NCI-H526 (cell line): ENCODE measurements around the gene TMF1.

Experiments used
- DNase-seq, 2 experiments: peaks; one replicate each; lab custom pipeline; 2025; lab: John Stamatoyannopoulos, UW

TMF1 gene

DNA sequence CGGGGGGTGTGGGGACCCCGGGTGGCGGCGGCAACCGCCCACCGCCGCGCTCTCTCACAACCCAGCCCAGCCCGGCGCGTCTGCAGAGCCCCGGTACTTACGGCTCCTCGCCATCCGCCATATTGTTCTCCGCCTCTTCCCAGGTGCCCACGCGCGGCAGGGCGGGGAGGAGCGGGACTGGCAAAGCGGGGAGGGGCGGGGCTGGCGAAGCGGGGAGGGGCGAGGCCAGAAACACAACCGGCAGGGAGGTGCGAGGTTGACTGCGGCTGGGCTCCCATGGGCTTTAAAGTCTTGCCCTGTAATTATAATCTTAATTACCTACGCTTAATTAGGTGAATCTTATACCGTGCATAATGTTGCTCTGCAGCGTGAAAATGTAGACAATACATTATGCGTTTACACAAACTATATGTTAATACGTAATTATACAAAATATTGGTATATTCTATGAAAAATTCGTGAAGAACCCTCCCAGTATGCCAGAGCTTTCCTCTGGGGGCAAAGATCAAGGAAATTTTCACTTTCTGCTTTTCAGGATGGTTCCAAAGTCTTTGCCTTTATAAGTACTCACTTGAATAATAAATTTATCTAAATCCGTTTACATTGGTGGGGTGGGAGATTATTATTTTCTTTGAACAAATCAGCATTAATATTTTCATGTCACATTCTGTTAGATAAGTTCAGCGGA lies 28.2 kb upstream of the TMF1 start, which contains the start of gene UBA3:
Gene UBA3, minus strand, starts transcription at position 133 of the 688 bp plus-strand sequence. Its CDS starts 12 bp downstream, at position 121.
- DNase-seq, result peak; percentile 46 to 92

DNA sequence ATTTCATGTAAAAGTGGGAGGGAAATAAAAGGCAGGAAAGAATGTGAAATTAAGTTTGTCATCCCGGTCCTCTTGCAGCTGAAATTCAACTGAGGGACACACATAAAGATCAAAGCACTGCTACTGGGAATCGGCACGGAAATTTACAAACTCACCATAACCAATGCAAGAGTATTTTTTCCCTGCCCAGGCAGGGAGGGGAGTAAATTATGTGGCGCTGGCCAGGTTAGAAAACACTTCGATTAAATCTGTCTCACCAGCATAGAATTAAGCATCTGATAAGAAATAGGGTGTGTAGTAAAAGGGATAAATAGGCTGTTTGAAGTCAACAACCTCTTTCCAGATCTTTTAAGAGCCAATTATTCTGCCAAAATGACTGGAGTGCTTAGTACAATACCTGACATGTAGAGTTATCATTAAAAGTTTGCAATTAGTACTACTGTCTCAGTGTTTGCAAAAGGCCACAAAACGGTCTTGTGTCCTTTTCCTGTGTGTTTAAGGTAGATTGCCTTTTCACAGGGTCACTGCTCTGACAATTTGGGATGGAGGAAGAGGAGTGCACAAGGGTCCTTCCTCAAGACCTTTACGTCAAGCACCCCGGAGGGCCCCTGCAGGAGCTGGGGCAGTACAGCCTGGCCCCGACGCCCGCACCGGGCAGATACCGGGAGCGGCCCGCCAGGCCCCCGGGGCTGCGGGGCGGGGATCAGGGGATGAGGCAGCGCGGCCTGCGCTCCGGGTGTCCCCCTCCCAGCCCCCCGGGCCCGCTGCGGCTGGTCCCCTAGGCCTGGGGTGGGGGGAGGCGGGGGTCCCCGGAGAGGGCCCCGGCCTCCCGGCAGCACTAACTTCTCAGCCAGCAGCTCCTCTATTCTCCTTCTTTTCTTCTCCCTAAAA lies 27.4 kb upstream of the TMF1 start:
- DNase-seq, result peak in 1 of 2 experiments; percentile 29

DNA sequence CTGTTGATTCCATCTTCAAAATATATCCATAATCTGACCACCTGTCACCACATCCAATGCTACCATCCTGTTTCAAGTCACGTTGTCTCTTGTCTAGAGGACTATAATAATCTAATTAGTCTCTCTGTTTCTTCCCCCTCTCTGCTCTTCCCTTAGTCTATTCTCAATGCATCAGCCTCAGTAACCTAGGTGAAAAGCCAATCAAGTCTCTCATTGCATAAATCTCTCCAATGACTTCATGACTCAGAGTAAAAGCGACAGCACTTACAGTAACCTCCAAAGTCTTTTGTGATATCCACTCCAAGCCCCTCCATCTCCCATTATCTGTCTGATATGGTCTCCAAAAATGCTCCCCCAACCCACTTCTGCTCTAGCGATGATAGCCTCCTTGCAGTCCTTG lies 20.8 kb upstream of the TMF1 start:
- no peak for DNase-seq

DNA sequence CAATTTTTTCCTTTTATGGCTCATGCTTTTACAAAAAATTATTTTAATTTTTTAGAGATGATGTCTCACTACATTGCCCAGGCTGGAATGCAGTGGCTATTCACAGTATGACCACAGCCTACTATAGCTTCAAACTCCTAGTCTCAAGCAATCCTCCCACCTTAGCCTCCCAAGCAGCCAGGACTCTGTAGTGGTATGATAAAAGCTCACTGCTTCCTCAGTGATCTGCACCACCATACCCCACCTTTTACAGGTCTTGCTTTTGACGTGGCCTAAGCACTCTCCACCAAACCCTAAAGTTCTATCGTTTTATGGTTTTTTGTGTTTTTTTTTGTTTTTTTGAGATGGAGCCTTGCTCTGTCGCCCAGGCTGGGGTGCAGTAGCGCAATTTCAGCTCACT lies 14.0 kb upstream of the TMF1 start:
- DNase-seq, result no peak

GRCh38 chr3:69065318-69065964 lies 13.3 kb upstream of the TMF1 start:
- DNase-seq, result no peak

DNA sequence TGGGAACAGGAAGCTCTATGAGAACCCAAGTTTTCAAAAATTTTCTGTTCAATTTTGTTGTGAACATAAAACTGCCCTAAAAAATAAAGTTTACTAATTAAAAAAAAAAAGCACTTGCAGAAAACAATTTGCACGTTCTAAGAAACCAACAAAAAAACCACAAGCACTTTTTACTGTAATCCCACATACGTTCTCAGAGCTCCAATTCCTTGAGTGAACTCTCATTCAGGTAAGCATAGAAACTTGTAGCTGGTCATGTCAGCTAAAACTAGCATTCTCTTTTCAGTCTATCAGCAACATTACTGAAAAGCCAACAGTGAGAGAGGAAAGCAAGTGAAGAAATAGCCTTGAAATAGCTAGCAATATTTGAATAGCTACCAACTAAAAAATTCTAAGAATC lies 11.5 kb upstream of the TMF1 start:
- no peak for DNase-seq

- no peak for DNase-seq
These were observed 7.6 kb upstream of the TMF1 start for GRCh38 chr3:69059688-69060087.

- DNase-seq, result no peak
These were observed 6.8 kb upstream of the TMF1 start for GRCh38 chr3:69058947-69059224.

DNA sequence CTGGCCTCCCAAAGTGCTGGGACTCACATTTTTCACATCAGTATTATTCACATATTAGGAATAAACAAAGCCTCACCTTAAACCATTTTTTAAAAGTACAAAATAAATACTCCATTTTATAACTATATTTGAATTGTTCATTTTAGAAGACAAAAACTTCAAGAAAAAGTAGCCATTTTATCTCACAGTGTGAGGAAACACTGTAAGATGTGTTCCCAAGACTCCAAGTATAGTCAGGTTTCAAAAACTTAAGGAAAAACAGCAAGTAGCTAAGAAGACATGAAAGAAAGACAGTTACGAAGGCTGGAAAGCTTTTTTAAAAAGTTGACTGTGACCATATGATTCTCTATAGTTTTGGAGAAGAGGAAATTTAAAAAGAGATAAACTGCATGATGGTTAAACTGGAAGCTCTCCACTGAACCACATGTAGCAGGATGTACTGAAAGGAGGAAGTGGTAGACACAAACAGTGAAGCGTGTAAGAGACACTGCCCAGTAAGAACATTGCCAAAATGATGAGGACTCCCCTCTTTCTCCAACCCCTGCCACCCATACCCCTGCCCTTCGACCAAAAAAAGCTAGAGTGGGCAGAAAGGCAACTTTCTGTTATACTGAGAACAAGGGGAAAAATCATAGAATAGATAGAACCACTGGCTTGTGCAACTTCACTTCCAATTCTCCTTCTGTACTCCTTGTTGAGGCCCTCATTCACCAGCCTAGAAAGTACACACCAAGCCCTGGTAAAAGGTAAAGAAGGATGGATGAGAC lies 6.2 kb upstream of the TMF1 start:
- DNase-seq, result no peak

DNA sequence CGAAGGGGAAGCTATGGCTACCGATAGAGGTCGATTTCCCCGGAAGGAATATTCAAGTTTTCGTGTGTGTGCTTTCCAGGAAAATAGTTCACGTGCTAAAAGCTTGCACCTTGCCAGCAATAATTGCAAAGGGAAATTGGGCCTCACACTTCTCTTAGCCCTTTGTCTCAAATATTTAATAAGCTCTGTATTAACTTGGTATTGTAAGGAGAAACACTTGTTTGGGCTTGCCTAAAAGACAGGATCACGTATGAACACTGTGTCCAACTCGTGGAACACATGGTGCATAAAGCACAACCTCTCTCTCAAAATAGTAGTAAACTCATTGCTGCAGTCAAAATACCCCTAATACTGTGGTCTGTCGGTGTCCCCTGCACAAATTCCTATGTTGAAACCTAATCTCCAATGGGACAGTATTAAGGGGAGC lies 352 bp upstream of the TMF1 start:
- DNase-seq, result no peak

GRCh38 chr3:69048990-69049389 lies 3.1 kb downstream of the TMF1 start:
- DNase-seq, result no peak

- DNase-seq, result no peak
These were observed 7.5 kb downstream of the TMF1 start for GRCh38 chr3:69044608-69045007.

DNA sequence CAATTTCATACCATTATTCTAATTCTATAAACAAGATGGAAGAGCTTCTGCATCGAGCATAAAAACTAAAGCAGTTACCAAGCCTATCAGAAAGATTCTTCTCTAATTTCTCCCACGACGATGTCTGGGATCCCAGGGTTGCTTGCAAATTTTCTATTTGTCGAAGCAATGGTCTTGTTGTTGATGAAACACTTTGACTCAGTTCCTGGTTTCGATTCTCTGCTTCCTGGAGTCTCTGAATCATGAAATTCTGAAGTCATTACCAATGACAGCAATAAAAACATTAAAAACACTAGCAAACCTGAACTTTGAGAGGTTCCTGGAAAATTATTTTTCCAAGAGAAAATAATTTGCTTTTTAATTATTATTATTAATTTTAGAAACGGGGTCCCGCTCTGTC lies 18.7 kb downstream of the TMF1 start:
- no peak for DNase-seq

DNA sequence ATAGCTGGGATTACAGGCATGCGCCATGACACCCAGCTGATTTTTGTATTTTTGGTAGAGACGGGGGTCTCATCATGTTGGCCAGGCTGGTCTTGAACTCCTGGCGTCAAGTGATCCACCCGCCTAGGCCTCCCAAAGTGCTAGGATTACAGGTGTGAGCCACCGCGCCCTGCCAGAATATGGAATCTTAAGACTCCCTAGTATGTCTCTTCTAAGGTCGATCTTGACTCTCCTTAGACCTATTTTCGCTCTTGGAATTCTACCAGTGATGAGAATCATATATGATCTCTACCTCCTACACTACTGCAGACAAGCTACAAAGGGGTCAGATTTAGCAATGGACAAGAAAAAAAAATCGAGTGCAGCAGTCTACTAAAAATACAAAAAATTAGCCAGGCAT lies 19.4 kb downstream of the TMF1 start:
- DNase-seq, result no peak

GRCh38 chr3:69032142-69032541 lies 20.0 kb downstream of the TMF1 start:
- no peak for DNase-seq

DNA sequence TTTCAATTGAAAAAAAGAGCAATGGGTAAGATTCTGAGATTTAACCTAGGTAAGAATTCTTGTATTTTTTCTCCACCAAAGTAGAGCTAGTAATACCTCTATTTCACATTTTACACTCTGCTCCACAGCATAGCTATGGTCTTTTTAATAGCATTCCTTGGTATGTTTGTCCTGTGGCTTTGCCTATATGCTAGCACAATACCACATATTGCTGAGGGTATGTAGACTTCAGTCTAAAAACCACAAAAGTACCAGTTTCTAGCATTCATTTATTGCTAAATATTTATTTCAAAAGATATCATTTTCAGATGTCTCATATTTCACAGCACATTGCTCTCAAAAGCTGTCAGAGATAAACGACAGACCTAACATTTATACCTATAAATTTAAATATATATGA lies 20.5 kb downstream of the TMF1 start:
- no peak for DNase-seq

DNA sequence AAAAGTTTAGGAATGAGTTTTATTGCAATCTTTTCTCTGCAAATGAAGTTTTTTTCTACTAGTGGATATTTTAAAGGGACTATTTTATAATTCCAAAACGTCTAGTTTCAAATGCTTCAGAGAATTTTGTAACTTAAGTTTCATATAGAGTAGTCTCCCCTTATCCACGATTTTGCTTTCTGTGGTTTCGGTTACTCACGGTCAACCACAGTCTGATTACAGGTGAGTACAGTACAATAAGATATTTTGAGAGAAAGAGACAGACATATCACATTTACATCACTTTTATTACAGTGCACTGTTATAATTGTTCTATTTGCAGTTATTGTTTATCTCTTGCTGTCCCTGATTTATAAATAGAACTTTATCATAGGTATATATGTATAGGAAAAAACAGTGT lies 31.3 kb downstream of the TMF1 start:
- DNase-seq, result no peak

- DNase-seq, result no peak
These were observed 31.7 kb downstream of the TMF1 start for GRCh38 chr3:69020424-69020823.

DNA sequence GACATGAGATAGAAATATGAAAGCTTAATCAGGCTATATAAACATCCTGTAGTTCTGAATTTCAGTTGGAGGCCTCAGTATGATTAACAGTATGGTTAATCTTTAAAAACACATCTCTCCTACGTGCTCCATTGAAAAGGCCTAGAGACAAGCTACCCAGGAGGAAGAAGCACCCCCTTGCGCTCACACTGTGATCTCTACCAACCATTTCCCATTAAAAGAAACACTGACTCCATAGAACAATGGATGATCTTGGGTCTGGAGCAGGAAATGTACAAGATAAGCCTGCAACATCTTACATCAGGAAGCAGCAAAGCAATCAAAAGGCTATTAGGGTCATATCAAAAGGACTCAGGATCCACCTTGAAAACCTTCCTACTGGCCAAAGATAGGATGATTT lies 35.2 kb downstream of the TMF1 start:
- no peak for DNase-seq

GRCh38 chr3:69016102-69016501 lies 36.0 kb downstream of the TMF1 start:
- no peak for DNase-seq

GRCh38 chr3:69014022-69014580 lies 38.0 kb downstream of the TMF1 start:
- no peak for DNase-seq
